GM08714 (cell line): Measurements from ENCODE around the gene ADAMTS17.

Experiments used
- H3K4me3 ChIP-seq: fragments of 200-500 bp; sonication (Bioruptor generic); 2 replicates; pipeline ENCODE4 v1.5.1; 2014; ENCODE audit warnings: mild to moderate bottlenecking, low read length, inconsistent platforms
- ZNF274 ChIP-seq: IDR thresholded peaks from 2 replicates; pipeline ENCODE4 v1.6.1; 2012; ENCODE audit warnings: mild to moderate bottlenecking, low read depth, low read length

The ADAMTS17 gene

GRCh38 chr15:100227781-100228180 lies 114.0 kb downstream of the ADAMTS17 start:
- TF ChIP-seq ZNF274 = no peak
- no peak overlapping the region for H3K4me3 ChIP-seq

- H3K4me3 ChIP-seq = no peak overlapping the region
- TF ChIP-seq ZNF274 = no peak
These were observed 115.7 kb downstream of the ADAMTS17 start for GRCh38 chr15:100226107-100226506.

- no peak overlapping the region for H3K4me3 ChIP-seq
- TF ChIP-seq ZNF274 = no peak
These were observed 117.3 kb downstream of the ADAMTS17 start for GRCh38 chr15:100224206-100225185.

GRCh38 chr15:100222349-100222715 lies 119.4 kb downstream of the ADAMTS17 start:
- H3K4me3 ChIP-seq = no peak overlapping the region
- no peak for TF ChIP-seq ZNF274

GRCh38 chr15:100221471-100222348 lies 120.1 kb downstream of the ADAMTS17 start:
- TF ChIP-seq ZNF274 = no peak
- no peak overlapping the region for H3K4me3 ChIP-seq

- no peak for TF ChIP-seq ZNF274
- H3K4me3 ChIP-seq = no peak overlapping the region
These were observed 121.6 kb downstream of the ADAMTS17 start for GRCh38 chr15:100220058-100220768.

GRCh38 chr15:100218434-100218833 lies 123.3 kb downstream of the ADAMTS17 start:
- no peak overlapping the region for H3K4me3 ChIP-seq
- no peak for TF ChIP-seq ZNF274

GRCh38 chr15:100216182-100216581 lies 125.6 kb downstream of the ADAMTS17 start:
- TF ChIP-seq ZNF274 = no peak
- no peak overlapping the region for H3K4me3 ChIP-seq

- no peak for TF ChIP-seq ZNF274
- no peak overlapping the region for H3K4me3 ChIP-seq
These were observed 126.0 kb downstream of the ADAMTS17 start for GRCh38 chr15:100215843-100216169.

- no peak overlapping the region for H3K4me3 ChIP-seq
- no peak for TF ChIP-seq ZNF274
These were observed 126.5 kb downstream of the ADAMTS17 start for GRCh38 chr15:100215031-100215842.

- no peak for TF ChIP-seq ZNF274
- no peak overlapping the region for H3K4me3 ChIP-seq
These were observed 129.6 kb downstream of the ADAMTS17 start for GRCh38 chr15:100211855-100212850.

GRCh38 chr15:100210338-100210737 lies 131.4 kb downstream of the ADAMTS17 start:
- H3K4me3 ChIP-seq = no peak overlapping the region
- TF ChIP-seq ZNF274 = no peak
